Measurements from ENCODE around the gene SGCB. TPM values are rescaled to one million over a fixed set of nuclear protein-coding genes. Genes with fewer than 3 reads are reported as not detected.

SGCB gene
- total RNA-seq, 1 donor from 2014 or later, result 14.9 TPM

DNA sequence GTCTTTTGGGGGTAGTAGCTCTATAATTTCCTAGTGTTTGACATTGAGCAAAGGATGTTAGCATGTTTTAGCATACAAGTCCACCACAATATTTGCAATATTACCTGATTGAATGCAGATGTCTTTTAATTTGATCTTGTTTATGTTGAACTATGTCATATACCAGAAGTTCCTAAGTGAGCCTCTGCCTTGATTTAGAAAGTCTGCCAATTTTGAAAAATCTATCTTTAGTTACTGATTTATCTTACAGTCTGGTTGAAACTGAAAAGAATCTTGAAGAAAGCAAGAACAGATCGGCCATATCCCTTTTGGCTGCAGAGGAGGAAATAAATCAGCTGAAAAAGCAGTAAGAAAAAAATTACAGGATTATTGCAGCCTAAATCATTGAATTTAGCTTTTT is 31.5 kb upstream of the SGCB start:
- no peaks in the 10 kb centered on the region for H3K27me3 ChIP-seq
- TF ChIP-seq, protein P1, sequence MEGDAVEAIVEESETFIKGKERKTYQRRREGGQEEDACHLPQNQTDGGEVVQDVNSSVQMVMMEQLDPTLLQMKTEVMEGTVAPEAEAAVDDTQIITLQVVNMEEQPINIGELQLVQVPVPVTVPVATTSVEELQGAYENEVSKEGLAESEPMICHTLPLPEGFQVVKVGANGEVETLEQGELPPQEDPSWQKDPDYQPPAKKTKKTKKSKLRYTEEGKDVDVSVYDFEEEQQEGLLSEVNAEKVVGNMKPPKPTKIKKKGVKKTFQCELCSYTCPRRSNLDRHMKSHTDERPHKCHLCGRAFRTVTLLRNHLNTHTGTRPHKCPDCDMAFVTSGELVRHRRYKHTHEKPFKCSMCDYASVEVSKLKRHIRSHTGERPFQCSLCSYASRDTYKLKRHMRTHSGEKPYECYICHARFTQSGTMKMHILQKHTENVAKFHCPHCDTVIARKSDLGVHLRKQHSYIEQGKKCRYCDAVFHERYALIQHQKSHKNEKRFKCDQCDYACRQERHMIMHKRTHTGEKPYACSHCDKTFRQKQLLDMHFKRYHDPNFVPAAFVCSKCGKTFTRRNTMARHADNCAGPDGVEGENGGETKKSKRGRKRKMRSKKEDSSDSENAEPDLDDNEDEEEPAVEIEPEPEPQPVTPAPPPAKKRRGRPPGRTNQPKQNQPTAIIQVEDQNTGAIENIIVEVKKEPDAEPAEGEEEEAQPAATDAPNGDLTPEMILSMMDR (IDR thresholded peaks at IDR 0.05), result no peak

DNA sequence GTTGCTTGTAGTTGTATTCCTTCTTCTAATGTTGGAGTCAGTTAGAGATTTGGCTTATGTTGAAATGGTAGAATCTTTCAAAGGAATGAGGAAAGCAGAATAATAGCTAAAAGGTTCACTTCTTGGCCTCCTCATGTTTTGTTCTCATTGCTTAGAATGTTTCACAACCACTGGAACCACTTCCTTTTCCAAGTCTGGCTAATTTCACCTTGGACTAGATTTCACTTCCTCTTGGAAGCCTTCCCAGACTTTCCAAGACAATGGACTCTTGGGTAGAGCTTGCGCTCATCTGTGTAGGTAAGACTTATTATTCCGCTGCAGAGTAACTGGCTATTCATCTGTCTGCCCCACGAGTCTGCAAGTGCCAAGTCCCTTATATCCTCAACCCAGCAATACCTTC is 21.3 kb upstream of the SGCB start:
- Histone ChIP-seq H3K4me3 (no peak overlapping the region), H3K27ac (no peak overlapping the region)

More for the DNA sequence above, 31.5 kb upstream of the SGCB start:
- no peaks in the 10 kb centered on the region for H3K36me3 ChIP-seq
- intact Hi-C loops (cut with DNase I), result no loop called here
- H3K27ac ChIP-seq, result no peak overlapping the region
- no peak overlapping the region for H3K4me3 ChIP-seq
- H3K9me3 ChIP-seq, result no peaks in the 10 kb centered on the region
- no peaks in the 10 kb centered on the region for H3K4me1 ChIP-seq
- DNase-seq (ENCODE audit: low spot score in 2 of 2), result no peak

DNA sequence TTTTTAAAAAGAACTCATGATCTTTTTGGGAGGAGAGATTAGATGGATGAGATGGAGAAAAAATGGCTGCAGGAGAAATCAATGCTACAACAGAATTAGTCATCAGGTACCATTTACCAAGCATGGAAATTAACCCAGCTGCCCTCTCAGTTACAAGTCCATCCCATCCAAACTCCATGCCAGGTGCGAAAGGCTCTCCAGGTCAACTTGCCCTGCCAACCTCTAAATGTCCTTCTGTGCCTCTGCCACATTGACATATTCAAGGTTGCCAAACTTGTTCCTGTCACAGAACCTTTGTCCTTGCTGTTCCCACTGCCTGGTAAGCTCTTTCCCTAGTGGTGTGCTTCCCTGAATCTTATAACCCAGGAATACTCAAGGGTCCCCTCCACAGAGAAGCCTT is 20.2 kb upstream of the SGCB start:
- Histone ChIP-seq H3K27ac (no peak overlapping the region), H3K9me3 (no peaks in the 10 kb centered on the region), H3K4me1 (no peaks in the 10 kb centered on the region), H3K27me3 (no peaks in the 10 kb centered on the region), H3K36me3 (no peaks in the 10 kb centered on the region), H3K4me3 (no peak overlapping the region)
- intact Hi-C loops (cut with DNase I), result loop anchor here (10.0 kb wide), 1 partner anchor 657 kb away; no protein-coding TSS in a partner anchor
- TF ChIP-seq, protein P1 (IDR thresholded peaks at IDR 0.05), result no peak
- no peak for DNase-seq (ENCODE audit: low spot score in 2 of 2)

More for the DNA sequence above, 21.3 kb upstream of the SGCB start:
- no peaks in the 10 kb centered on the region for H3K9me3 ChIP-seq
- no peaks in the 10 kb centered on the region for H3K4me1 ChIP-seq
- no peaks in the 10 kb centered on the region for H3K36me3 ChIP-seq
- DNase-seq (ENCODE audit: low spot score in 2 of 2), result no peak
- TF ChIP-seq, protein P1 (IDR thresholded peaks at IDR 0.05), result no peak
- H3K27me3 ChIP-seq, result no peaks in the 10 kb centered on the region
- intact Hi-C loops (cut with DNase I), result loop anchor here (10.0 kb wide), 1 partner anchor 655 kb away; no protein-coding TSS in a partner anchor

DNA sequence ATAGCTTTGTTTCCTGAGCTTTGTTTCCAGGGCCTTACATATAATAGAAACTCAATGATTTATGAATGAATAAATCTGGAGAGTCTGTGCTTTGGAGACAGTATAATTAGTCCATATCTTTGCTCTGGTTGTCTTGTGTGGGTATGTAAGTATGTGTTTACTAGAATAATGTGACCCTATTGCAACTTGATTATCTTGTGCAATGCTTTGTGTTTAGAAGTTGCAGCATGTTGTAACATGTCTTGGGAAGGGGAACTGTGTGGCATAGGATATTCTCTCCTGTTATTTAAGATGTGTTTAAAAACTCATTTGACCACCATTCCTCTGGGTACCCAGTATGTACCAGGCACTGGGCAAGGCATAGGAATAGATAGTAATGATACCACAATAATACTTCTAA is 19.1 kb upstream of the SGCB start:
- intact Hi-C loops (cut with DNase I), result loop anchor here (10.0 kb wide), 1 partner anchor 658 kb away; no protein-coding TSS in a partner anchor
- Histone ChIP-seq H3K27ac (no peak overlapping the region), H3K4me1 (no peaks in the 10 kb centered on the region), H3K27me3 (no peaks in the 10 kb centered on the region), H3K36me3 (no peaks in the 10 kb centered on the region), H3K9me3 (no peaks in the 10 kb centered on the region), H3K4me3 (no peak overlapping the region)
- TF ChIP-seq, protein P1 (IDR thresholded peaks at IDR 0.05), result no peak
- DNase-seq (ENCODE audit: low spot score in 2 of 2), result no peak

DNA sequence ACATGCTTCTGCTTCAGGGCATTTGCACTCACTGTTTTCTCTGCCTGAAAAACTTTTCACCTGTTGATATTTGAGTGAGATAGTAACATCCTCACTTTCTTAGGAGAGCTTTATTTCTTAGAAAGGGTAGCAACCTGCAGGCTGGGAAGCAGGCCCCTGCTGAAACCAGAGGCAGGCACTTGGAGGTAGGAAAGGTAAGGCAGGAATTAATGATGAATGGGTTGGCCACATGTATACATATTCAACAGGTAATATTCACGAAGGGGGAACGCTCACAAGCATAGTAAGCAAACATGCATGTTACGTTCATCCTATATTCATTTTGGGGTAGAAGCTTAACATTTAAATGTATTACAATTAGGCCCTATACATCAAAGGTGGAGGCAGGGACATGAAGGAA is 16.2 kb upstream of the SGCB start:
- no peak overlapping the region for H3K27ac ChIP-seq
- H3K4me3 ChIP-seq, result no peak overlapping the region
- no peaks in the 10 kb centered on the region for H3K9me3 ChIP-seq
- no peak for DNase-seq (ENCODE audit: low spot score in 2 of 2)
- no peaks in the 10 kb centered on the region for H3K36me3 ChIP-seq
- no peaks in the 10 kb centered on the region for H3K4me1 ChIP-seq
- TF ChIP-seq, protein P1 (IDR thresholded peaks at IDR 0.05), result no peak
- intact Hi-C loops (cut with DNase I), result loop anchor here (5.0 to 10.0 kb wide), 2 partner anchors 212 to 661 kb away; partner anchors contain the start of gene DCUN1D4
- no peaks in the 10 kb centered on the region for H3K27me3 ChIP-seq

DNA sequence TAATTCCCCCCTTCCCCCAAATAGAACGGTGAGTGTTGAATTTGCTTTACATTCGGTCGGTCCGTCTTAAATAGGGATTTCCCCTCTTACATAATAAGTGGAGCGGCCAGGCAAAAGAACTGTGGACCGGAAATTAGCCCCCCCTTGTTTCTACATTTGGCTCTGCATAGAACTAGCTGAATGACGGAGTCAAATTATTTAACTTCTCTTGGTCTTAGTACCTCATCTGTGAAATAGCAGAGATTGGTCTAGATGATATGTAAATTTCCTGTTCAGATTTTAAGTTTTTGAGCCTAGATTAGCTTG is 14.3 kb upstream of the SGCB start:
- Histone ChIP-seq H3K9me3 (no peaks in the 10 kb centered on the region), H3K27me3 (no peaks in the 10 kb centered on the region), H3K4me1 (no peaks in the 10 kb centered on the region), H3K4me3 (peak overlapping the region; percentile 65 to 82), H3K36me3 (no peaks in the 10 kb centered on the region), H3K27ac (peak overlapping the region; percentile 73 to 77)
- intact Hi-C loops (cut with DNase I), result loop anchor here (5.0 to 10.0 kb wide), 2 partner anchors 210 to 662 kb away; partner anchors contain the start of gene DCUN1D4
- TF ChIP-seq, protein P1 (IDR thresholded peaks at IDR 0.05), result no peak
- peak in 1 of 2 donors; percentile 61 for DNase-seq (ENCODE audit: low spot score in 2 of 2)
